ENCODE data around the gene C6orf89. TPM values are rescaled to one million over a fixed set of nuclear protein-coding genes. Genes with fewer than 3 reads are reported as not detected.

C6orf89 gene
- 15.6 TPM for polyA plus RNA-seq (2012; ENCODE audit: missing spikeins)

- DNase-seq (ENCODE audit: insufficient read length): peak; percentile 72
- TF ChIP-seq TAF1 (IDR thresholded peaks at IDR 0.05; ENCODE audit: borderline replicate concordance, low read depth, low read length): peak; percentile 5; the same call in 1 of the 2 replicates
- 0 out of 2 replicates have a peak, but pooled peaks have one; percentile 33 for TF ChIP-seq POLR2AphosphoS5 (IDR thresholded peaks at IDR 0.05; ENCODE audit: low read depth, low read length)
- peak; percentile 77; the same call in 1 of the 2 replicates for TF ChIP-seq POLR2A (IDR thresholded peaks at IDR 0.05; ENCODE audit: low read depth, low read length)
- peak; percentile 96 for FAIRE-seq
These were observed at the start of gene C6orf89 for GRCh38 chr6:36885461-36886401. Gene C6orf89 (plus strand): TSS chr6:36885952. CDS start chr6:36899445, 13,493 bp downstream.

- FAIRE-seq: no peak
- TF ChIP-seq POLR2AphosphoS5 (IDR thresholded peaks at IDR 0.05; ENCODE audit: low read depth, low read length) (no peak), TAF1 (IDR thresholded peaks at IDR 0.05; ENCODE audit: borderline replicate concordance, low read depth, low read length) (no peak), POLR2A (IDR thresholded peaks at IDR 0.05; ENCODE audit: low read depth, low read length) (no peak)
- no peak for DNase-seq (ENCODE audit: insufficient read length)
These were observed 49.4 kb upstream of the C6orf89 start for GRCh38 chr6:36836111-36837021.

GRCh38 chr6:36837022-36837339 lies 48.8 kb upstream of the C6orf89 start:
- no peak for FAIRE-seq
- DNase-seq (ENCODE audit: insufficient read length): no peak
- TF ChIP-seq POLR2AphosphoS5 (IDR thresholded peaks at IDR 0.05; ENCODE audit: low read depth, low read length) (no peak), POLR2A (IDR thresholded peaks at IDR 0.05; ENCODE audit: low read depth, low read length) (no peak), TAF1 (IDR thresholded peaks at IDR 0.05; ENCODE audit: borderline replicate concordance, low read depth, low read length) (no peak)

GRCh38 chr6:36837686-36838085 lies 48.1 kb upstream of the C6orf89 start:
- FAIRE-seq (no peak), DNase-seq (ENCODE audit: insufficient read length) (no peak)
- TF ChIP-seq POLR2A (IDR thresholded peaks at IDR 0.05; ENCODE audit: low read depth, low read length) (no peak), POLR2AphosphoS5 (IDR thresholded peaks at IDR 0.05; ENCODE audit: low read depth, low read length) (no peak)

GRCh38 chr6:36838896-36839748 lies 46.6 kb upstream of the C6orf89 start, which contains the start of gene CPNE5:
Gene CPNE5 (minus strand): TSS chr6:36839444. CDS start chr6:36839377, 67 bp downstream.
- TF ChIP-seq TAF1 (IDR thresholded peaks at IDR 0.05; ENCODE audit: borderline replicate concordance, low read depth, low read length): no peak
- no peak for FAIRE-seq
- no peak for DNase-seq (ENCODE audit: insufficient read length)

GRCh38 chr6:36839749-36840431 lies 45.9 kb upstream of the C6orf89 start:
- TF ChIP-seq POLR2A (IDR thresholded peaks at IDR 0.05; ENCODE audit: low read depth, low read length) (no peak), POLR2AphosphoS5 (IDR thresholded peaks at IDR 0.05; ENCODE audit: low read depth, low read length) (no peak), TAF1 (IDR thresholded peaks at IDR 0.05; ENCODE audit: borderline replicate concordance, low read depth, low read length) (no peak)
- DNase-seq (ENCODE audit: insufficient read length): peak; percentile 51
- no peak for FAIRE-seq

- no peak for FAIRE-seq
These were observed 45.0 kb upstream of the C6orf89 start for GRCh38 chr6:36840432-36841403.

GRCh38 chr6:36841756-36842155 lies 44.0 kb upstream of the C6orf89 start:
- no peak for DNase-seq (ENCODE audit: insufficient read length)
- TF ChIP-seq POLR2A (IDR thresholded peaks at IDR 0.05; ENCODE audit: low read depth, low read length) (no peak), TAF1 (IDR thresholded peaks at IDR 0.05; ENCODE audit: borderline replicate concordance, low read depth, low read length) (no peak), POLR2AphosphoS5 (IDR thresholded peaks at IDR 0.05; ENCODE audit: low read depth, low read length) (no peak)
- FAIRE-seq: no peak

More at GRCh38 chr6:36840432-36841403, 45.0 kb upstream of the C6orf89 start:
- TF ChIP-seq TAF1 (IDR thresholded peaks at IDR 0.05; ENCODE audit: borderline replicate concordance, low read depth, low read length) (no peak), POLR2AphosphoS5 (IDR thresholded peaks at IDR 0.05; ENCODE audit: low read depth, low read length) (no peak), POLR2A (IDR thresholded peaks at IDR 0.05; ENCODE audit: low read depth, low read length) (no peak)
- DNase-seq (ENCODE audit: insufficient read length): no peak

- TF ChIP-seq POLR2AphosphoS5 (IDR thresholded peaks at IDR 0.05; ENCODE audit: low read depth, low read length): no peak
- no peak for TF ChIP-seq POLR2A (IDR thresholded peaks at IDR 0.05; ENCODE audit: low read depth, low read length)
- TF ChIP-seq TAF1 (IDR thresholded peaks at IDR 0.05; ENCODE audit: borderline replicate concordance, low read depth, low read length): no peak
- FAIRE-seq: no peak
These were observed 42.6 kb upstream of the C6orf89 start for GRCh38 chr6:36843170-36843569.

More at GRCh38 chr6:36843170-36843569, 42.6 kb upstream of the C6orf89 start:
- no peak for DNase-seq (ENCODE audit: insufficient read length)
